KG1 (cell line): ENCODE data around the gene RPL22L1.
"Not testable (repeated sequence)": the region's sequence is repeated elsewhere in the genome, so short reads cannot be mapped to it uniquely, and the experiment has no call there.

Experiments
- DNase-seq: peaks from one replicate; lab custom pipeline; 2025; lab: John Stamatoyannopoulos, UW

RPL22L1 gene

DNA sequence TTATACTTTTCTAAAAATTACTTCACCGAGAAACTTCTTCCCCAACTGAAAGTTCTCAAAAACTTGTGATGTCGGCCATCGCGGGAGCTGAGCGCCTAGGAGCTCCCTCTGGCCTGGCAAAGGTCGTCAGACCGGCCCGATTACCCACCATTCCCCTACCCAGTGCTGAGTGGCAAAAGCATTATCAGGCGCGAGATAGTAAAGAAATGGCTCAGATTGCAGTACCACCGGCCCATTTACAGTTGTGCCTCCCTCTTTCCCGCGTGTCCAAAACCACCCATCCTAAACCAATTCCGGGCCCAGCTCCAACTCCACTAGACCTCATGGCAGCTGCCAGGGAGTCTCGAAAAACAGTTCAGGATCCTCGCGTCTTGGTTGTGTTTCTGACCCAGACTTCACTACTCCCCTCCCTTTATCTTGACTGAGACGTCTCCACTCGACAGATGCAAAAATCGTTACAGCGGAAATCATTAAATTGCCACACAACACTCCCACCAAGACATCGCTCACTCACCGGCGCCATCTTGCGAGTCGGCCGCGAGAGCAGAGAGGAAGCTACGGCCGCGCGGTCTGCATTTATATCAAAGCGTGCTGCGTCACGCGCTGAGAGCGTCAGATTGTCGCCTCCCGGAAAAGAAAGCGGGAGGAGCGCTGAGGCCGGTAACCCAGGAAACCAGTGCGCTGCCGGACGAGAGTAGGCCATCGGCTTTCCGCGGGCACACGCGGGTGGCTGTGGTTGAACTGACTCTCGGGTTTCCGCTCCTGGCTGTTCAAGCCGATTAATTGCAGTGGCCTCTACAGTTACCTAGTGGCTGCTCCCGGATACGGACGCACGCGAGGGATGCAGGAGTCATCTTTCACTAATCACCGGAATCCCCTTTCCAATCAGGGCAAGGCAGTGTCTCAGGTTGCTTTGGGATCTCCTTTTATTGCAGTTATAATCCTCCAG lies at the start of gene RPL22L1:
TSS of gene RPL22L1 (minus strand) at position 551 of the 949 bp plus-strand sequence. CDS start at position 523, 28 bp downstream.
- no peak for DNase-seq

DNA sequence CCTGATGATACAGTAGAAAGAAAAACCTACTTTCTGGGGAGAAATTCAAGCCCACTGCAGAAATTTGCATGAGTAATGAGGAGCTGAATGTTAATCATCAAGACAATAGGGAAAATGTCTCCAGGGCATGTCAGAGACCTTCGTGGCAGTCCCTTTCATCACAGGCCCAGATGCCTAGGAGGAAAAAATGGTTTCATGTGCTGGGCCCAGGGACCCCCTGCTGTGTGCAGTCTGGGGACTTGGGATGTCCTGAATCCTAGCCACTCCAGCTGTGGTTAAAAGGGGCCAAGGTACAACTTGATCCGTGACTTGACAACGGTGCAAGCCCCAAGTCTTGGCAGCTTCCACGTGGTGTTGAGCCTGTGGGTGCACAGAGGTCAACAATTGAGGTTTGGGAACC lies 48.7 kb upstream of the RPL22L1 start:
- no peak for DNase-seq

DNA sequence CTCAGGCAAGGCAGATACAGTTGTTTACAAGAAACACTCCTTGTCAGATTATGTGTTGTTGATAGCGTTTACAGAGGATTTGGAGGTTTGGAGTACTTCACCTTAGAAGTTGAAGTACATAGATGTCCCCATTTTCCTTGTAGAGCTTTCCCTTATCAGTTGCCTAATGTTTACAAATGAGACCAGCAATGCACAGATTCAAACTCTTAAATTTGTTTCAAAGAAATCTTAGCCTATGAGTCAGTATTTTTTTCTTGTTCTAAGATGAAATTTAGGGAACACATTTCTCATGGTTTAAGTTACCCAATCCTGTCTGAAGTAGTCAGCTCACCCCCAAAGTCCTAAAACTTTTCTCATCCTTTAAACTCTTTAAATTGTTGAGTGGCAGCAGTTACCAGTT lies 44.7 kb upstream of the RPL22L1 start:
- no peak for DNase-seq

DNA sequence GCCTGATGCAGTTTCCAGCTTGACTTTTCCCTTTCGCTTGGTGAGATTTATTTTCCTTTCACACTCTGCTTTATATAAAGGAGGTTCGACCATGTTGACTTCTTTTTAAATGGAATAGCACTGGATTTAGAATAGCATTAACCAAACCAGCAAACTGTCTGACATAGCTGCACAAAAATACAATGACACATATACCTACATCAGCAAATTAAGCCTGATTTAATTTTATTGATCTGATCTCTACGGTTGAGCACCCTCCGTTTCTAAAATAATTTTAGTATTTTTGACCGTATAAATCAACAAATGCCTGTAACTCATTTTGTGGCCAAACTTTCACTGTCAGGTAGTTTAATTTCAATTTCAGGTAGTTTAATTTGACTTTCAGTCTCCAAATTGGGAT lies 44.2 kb upstream of the RPL22L1 start:
- DNase-seq: no peak

DNA sequence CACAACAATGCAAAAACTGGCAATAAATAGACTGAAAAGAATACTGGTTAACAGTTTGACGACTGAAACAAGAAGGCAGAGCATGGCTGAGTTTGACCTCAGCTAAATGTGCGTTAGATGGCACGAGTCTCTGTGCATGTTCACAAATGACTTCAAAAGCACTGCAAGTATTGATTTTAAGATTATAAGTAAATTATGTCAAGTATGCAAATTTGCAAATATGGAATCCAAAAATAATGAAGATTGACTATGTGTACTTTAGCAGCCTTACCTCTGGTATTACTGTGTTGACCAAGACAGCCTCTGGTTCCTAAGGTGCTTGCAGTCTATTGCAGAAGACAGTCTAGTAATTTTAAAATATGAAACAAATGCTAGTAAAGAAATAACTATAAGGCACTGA lies 41.1 kb upstream of the RPL22L1 start:
- DNase-seq: no peak

DNA sequence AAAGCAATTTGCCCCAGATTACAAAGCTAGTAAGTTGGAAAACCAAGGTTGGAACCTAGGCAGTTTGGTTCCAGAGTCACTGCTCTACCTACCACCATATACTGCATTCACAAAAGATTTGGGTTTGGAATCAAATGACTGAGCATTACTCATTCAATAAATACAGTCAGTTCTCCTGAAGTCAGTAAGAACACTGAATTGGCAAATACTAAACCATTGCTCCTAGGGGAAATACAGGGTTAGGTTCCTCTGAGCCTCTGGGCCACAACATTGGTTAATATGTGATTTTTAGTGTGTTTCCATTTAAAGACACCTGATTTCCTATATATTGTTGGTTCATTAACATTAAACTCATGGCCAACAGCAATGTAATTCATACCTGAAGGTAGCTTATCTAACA lies 40.5 kb upstream of the RPL22L1 start:
- no peak for DNase-seq

DNA sequence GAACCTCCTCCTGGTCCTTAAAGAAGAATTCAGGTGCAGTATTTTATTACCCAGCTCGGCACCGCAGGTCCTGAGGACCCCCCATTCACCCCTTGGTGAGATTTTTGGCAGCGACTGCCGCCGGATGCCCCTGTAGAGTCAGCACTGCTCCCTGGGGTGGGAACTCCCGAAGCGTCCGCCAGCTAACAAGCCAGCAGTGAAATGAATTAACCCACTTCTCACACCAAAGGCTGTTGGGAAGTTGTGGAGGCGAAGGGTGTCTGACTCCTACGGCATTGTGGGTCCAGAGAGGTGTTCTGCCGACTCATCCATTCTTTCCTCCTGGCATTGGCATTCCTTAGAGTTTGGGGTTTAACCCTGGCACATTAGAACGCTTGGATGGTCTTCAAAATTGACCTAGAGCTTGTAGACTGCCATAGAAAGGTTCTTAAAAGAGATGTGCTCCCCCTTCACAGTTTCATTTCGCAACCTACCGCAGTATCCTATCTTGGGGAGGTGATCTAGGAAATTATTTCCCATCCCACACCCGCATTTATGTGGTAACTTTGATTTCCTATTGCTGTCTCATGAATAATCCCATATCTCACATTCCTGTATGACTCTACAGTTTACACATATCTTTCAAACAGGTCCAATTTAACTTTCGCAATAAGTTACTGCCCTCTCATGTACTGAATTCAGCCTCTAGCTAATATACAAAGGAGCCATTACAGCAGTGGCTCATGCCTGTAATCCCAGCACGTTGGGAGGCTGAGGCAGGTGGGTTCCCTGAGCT lies 39.3 kb upstream of the RPL22L1 start:
- no peak for DNase-seq

DNA sequence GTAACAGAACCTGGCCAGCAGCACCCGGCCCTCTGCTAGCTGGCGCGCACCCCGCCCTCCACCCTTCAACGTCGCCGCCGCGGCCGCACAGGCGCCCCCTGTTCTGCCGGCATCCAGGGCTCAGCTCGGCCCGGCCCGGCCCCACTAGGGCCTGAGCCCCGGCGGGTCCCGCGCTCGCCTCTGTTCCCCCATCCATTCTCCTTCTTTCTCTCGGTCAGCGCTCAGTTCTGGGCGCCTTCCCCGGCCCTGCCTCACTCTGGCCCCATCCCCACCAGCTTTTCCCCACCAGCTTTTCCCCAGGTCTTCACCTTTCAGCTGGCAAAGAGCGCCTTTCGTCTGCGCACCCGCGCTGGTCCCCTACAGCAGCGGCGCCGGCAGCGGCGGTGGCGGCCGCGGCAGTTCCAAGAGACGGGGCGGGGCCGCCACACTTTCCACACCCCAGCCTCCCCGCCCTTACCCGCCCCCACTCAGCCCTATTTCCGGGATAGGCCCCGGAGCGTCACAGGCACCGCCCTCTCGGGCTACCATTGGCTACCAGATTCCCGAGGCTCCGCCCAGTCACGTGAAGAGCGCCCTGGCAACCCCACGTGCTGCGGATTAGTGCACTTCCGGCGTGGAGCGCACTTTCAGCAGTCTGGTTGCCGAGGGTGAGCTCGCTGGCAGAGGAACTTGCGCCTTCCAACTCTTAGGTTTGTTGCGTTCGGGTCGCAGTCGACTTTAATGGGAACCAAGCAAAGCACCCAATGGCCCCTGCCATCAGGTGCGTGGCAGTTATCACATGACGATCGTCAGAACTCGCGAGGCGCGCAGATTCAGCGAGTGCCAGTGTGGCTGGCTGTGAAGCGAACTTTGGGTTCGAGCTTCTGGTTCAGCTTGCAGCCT lies 38.5 kb upstream of the RPL22L1 start, which contains the start of gene EIF5A2:
TSS of gene EIF5A2 (minus strand) at position 403 of the 882 bp plus-strand sequence. CDS start 831 bp downstream, outside the sequence.
- DNase-seq: peak; percentile 61

DNA sequence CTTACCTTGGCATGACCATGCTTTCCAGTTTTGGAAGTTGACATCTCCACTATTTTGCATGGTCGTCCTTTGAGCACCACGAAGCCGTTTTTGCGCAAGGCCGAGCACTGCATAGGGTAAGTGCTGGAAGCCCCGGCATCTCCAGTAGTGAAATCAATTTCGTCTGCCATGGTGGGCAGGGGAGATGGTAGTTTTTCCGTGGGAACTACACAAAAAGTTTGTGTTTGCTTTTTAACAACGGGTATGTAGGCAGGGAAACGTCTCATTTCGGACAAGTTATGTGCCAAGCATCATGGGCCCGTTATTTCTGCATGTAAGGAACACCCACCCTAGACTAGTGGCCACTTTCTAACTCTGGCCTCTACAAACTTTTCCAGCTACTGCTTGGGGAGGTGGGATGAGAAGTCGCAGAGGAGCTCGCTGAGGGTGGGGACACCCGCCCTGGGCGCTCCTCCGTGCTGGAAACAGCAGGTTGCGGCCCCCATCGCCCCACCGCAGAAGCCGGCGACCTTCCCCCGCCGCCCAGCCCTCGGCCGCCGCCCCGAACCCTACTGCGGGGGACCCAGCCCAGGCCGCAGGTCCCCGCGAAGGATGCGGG lies 37.7 kb upstream of the RPL22L1 start:
- DNase-seq: no peak

DNA sequence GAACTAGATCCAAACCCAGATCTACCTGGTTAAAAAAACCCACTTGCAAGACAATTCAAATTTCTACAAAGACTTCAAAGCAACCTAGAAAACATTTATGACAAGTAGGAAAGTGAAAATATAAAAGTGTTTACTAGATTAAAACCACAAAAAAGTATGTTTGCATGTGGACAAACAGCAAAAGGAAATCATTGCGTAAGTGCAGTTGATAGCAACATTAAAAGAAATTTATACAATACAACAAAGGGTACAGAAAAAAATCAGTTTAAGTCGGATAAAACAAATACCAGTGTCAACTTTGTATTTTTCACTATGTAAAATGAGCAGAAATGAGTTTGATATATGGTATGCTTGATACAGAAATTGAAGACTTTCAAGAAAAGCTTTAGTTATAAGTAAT lies 35.9 kb upstream of the RPL22L1 start:
- DNase-seq: no peak

DNA sequence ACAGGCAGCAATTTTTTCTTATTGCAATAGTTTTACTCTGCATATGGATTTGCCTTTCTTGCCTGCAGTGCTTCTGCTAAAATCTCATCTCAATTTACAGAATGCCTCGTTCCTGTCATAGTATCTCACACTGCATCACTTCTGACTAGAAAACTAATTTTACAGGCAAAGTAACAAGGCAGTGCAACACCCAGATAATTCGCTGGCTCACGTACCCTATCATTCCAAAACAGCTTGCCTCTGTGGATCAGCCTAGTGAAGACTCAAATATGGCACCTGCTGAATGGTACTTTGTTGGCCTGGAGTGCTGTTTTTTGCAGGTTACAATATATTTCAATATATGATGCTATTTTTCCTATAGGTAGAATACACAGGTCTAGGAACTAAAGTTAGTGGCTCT lies 33.1 kb upstream of the RPL22L1 start:
- DNase-seq: no peak

DNA sequence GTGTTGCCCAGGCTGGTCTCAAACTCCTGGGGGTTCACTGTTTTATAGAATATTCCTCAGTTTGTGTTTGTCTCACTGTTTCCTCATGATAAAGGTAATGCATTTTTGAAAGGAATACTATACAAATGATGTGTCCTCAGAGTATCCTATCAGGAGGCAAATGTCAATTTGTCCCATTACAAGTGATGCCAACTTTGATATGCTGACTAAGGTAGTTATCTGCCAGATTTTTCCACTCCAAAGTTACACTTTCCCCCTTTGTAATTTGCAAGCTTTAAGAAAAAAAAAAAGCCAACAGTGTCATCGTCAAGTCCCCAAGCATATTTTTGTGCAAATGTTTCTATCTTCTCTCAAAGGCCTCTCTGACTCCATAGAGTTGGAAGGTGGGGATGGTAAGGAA lies 29.5 kb upstream of the RPL22L1 start:
- no peak for DNase-seq

DNA sequence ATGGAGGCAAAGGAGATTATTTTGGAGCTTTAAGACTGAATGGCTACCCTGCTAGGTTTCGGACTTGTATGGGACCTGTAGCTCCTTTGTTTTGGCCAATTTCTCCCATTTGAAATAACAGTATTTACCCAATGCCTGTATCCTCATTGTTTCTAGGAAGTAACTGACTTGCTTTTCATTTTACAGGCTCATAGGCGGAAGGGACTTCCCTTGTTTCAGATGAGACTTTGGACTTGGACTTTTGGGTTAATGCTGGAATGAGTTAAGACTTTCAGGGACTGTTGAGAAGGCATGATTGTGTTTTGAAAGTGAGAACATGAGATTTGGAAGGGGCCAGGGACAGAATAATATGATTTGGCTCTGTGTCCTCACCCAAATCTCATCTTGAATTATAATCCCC lies 28.0 kb upstream of the RPL22L1 start:
- DNase-seq: no peak

DNA sequence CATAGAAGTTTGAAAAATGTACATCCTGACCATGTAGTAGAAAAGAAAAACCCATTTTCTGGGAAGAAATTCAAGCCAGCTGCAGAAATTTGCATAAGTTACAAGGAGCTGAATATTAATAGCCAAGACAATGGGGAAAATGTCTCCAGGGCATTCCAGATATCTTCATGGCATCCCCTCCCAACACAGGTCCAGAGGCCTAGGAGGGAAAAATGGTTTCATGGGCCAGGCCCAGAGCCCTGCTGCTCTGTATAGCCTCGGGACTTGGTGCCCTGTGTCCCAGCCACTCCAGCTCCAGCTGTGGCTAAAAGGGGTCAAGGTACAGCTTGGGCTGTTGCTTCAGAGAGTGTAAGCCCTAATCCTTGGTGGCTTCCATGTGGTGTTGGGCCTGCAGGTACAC lies 27.2 kb upstream of the RPL22L1 start:
- not testable (repeated sequence) for DNase-seq

DNA sequence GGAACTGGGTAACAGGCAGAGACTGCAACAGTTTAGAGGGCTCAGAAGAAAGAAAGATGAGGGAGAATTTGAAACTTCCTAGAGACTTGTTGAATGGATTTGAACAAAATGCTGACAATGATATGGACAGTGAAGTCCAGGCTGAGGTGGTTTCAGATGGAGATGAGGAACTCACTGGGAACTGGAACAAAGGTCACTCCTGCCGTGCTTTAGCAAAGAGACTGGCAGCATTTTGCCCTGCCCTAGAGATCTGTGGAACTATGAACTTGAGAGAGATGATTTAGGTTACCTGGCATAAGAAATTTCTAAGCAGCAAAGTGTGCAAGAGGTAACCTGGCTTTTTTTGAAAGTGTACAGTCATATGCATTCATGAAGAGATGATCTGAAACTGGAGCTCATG lies 26.8 kb upstream of the RPL22L1 start:
- no peak for DNase-seq

DNA sequence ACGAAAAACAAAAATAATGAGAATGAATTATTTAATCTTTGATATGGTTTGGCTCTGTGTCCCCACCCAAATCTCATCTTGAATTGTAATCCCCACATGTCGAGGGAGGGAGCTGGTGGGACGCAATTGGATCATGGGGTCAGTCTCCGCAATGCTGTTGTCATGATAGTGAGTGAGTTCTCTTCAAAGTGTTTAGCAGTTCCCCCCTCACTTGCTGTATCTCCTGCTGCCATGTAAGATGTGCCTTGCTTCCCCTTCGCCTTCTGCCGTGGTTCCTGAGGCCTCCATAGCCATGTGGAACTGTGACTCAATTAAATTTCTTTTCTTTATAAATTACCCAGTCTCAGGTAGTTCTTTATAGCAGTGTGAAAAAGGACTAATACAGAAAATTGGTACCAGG lies 26.3 kb upstream of the RPL22L1 start:
- not testable (repeated sequence) for DNase-seq

DNA sequence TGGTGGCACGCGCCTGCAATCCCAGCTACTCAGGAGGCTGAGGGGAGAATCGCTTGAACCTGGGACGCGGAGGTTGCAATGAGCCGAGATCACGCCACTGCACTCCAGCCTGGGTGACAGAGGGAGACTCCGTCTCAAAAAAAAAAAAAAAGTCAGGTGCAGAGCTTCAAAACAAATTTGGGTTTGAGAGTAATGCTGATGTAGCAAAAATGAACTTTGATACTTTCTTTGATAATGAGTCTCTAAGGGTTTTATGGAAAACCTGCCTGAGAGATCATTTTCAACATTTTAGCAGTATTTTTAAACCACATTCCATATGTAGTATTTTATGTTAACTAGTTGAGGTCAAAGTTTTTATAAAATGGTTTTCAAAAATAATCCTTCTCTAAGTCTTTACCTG lies 23.9 kb upstream of the RPL22L1 start:
- no peak for DNase-seq

DNA sequence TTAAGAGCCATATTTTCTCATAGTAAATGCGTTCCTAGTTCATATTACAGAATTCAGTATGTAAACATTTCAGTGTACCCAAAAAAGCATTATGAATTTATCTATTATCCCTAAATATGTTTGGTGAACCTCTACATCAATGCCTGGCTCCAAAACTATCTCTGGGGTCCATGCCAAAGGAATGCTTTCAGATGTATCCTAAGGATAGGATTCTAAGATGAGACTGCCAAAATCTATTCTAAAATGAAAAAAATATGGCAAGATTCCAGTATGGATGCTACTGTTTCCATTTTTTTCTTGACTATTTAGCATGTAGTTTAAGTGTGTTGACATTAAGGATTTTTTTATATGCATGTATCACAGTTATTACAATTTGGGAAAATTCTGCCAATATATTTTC lies 19.6 kb upstream of the RPL22L1 start:
- DNase-seq: no peak

DNA sequence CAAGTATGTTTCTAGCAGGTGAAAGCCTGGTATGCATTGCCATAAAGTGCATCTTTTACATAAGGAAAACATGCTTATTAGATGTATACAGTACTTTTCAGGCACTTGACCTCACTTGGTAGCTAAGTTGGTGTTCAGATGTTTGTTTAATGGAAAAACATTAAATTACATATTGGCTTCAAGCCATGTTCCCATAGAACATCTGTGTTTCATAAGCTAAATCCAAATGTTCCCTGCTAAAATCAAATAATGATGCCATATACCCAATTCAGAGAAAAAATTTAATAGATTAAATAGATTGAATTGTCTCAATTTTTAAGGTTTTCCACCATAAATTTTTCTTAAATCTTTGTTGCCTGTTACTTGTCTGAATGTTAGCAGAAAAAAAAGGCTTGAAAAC lies 19.1 kb upstream of the RPL22L1 start:
- DNase-seq: no peak

DNA sequence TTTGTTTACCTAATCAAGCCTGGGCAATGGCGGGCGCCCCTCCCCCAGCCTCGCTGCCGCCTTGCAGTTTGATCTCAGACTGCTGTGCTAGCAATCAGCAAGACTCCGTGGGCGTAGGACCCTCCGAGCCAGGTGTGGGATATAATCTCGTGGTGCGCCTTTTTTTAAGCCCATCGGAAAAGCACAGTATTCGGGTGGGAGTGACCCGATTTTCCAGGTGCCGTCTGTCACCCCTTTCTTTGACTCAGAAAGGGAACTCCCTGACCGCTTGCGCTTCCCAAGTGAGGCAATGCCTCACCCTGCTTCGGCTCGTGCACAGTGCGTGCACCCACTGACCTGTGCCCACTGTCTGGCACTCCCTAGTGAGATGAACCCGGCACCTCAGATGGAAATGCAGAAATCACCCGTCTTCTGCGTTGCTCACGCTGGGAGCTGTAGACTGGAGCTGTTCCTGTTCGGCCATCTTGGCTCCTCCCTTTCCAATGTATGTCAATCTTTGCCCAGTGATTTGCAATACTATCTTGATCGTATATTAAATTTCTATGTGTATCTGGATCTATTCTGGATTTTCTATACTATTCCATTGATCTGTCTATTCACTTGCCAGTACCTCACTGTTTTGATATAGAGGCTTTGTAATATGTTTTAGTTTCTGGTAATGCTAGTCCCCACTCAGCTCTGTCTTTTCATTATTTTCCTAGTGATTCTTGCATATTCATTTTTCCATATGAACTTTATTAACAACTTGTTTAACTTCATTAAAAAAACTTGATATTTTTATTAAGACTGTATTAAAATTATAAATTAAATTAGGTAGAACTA lies 14.3 kb upstream of the RPL22L1 start:
- not testable (repeated sequence) for DNase-seq

DNA sequence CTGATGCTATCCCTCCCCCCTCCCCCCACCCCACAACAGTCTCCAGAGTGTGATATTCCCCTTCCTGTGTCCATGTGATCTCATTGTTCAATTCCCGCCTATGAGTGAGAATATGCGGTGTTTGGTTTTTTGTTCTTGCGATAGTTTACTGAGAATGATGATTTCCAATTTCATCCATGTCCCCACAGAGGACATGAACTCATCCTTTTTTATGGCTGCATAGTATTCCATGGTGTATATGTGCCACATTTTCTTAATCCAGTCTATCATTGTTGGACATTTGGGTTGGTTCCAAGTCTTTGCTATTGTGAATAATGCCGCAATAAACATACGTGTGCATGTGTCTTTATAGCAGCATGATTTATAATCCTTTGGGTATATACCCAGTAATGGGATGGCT lies 8.7 kb upstream of the RPL22L1 start:
- not testable (repeated sequence) for DNase-seq
